Stomach (tissue), 4 donors: ENCODE results near the gene COL3A1.

Source experiments
- CTCF ChIP-seq, 7 experiments: fragments of 450-650 bp in 4 of 7; fragments of 200-600 bp in 3 of 7; sonication (generic) in 3 of 7; IDR thresholded peaks; one replicate each; pipeline ENCODE4 v1.5.1; 2016 to 2019; ENCODE audit warnings: antibody characterized with exemption in 7 of 7, control low read depth in 2 of 7, mild to moderate bottlenecking in 1 of 7
- EP300 ChIP-seq: sonication (generic); formaldehyde crosslinking; IDR thresholded peaks from one replicate; pipeline ENCODE4 v1.6.1; 2017; ENCODE audit warnings: antibody characterized with exemption
- POLR2A ChIP-seq, 4 donors: fragments of 450-650 bp; IDR thresholded peaks; one replicate each; pipeline ENCODE4 v1.6.1; 2016; ENCODE audit warnings: antibody characterized with exemption in 4 of 4, control low read depth in 2 of 4, mild to moderate bottlenecking in 1 of 4, moderate library complexity in 1 of 4

GRCh38 chr2:189022053-189022481, 47.9 kb downstream of the COL3A1 start:
- TF ChIP-seq CTCF (IDR thresholded peaks at IDR 0.05) (no peak), POLR2A (IDR thresholded peaks at IDR 0.05) (no peak), EP300 (no peak)
